HEK293 (cell line): ENCODE measurements around the gene GNG5.

Experiments
- KLF1 ChIP-seq: fragments of 450-650 bp; formaldehyde crosslinking; IDR thresholded peaks from 2 replicates; pipeline ENCODE4 v1.5.1; 2016; ENCODE audit warnings: missing biosample characterization, missing genetic modification characterization
- RBAK ChIP-seq: fragments of 450-650 bp; formaldehyde crosslinking; IDR thresholded peaks from 2 replicates; pipeline ENCODE4 v1.5.1; 2016; ENCODE audit warnings: missing biosample characterization, missing genetic modification characterization
- ZNF114 ChIP-seq: fragments of 450-650 bp; formaldehyde crosslinking; IDR thresholded peaks from 2 replicates; pipeline ENCODE4 v1.5.0; 2017; ENCODE audit warnings: missing biosample characterization, missing genetic modification characterization
- ZNF155 ChIP-seq: fragments of 450-650 bp; formaldehyde crosslinking; IDR thresholded peaks from 2 replicates; pipeline ENCODE4 v1.5.1; 2016; ENCODE audit warnings: missing biosample characterization, missing genetic modification characterization
- ZNF202 ChIP-seq: fragments of 450-650 bp; formaldehyde crosslinking; IDR thresholded peaks from 2 replicates; pipeline ENCODE4 v1.5.1; 2016; ENCODE audit warnings: missing biosample characterization, missing genetic modification characterization, borderline replicate concordance
- ZNF223 ChIP-seq: fragments of 450-650 bp; formaldehyde crosslinking; IDR thresholded peaks from 2 replicates; pipeline ENCODE4 v1.5.1; 2016; ENCODE audit warnings: missing biosample characterization, missing genetic modification characterization
- ZNF24 ChIP-seq: fragments of 450-650 bp; formaldehyde crosslinking; IDR thresholded peaks from 2 replicates; pipeline ENCODE4 v1.5.1; 2016; ENCODE audit warnings: missing biosample characterization, missing genetic modification characterization
- ZNF324 ChIP-seq: fragments of 450-650 bp; formaldehyde crosslinking; IDR thresholded peaks from 2 replicates; pipeline ENCODE4 v1.5.1; 2016; ENCODE audit warnings: missing biosample characterization, missing genetic modification characterization
- ZNF335 ChIP-seq: fragments of 450-650 bp; formaldehyde crosslinking; conservative IDR thresholded peaks from 2 replicates; pipeline ENCODE4 v1.5.1; 2016; ENCODE audit warnings: missing biosample characterization, missing genetic modification characterization
- ZNF510 ChIP-seq: fragments of 450-650 bp; formaldehyde crosslinking; IDR thresholded peaks from 2 replicates; pipeline ENCODE4 v1.5.1; 2018; ENCODE audit warnings: mild to moderate bottlenecking, missing genetic modification characterization, missing biosample characterization; ENCODE audit not compliant: insufficient replicate concordance
- ZNF514 ChIP-seq: fragments of 450-650 bp; formaldehyde crosslinking; IDR thresholded peaks from 2 replicates; pipeline ENCODE4 v1.5.1; 2016; ENCODE audit warnings: missing biosample characterization, missing genetic modification characterization
- ZNF747 ChIP-seq: fragments of 450-650 bp; formaldehyde crosslinking; IDR thresholded peaks from 2 replicates; pipeline ENCODE4 v1.5.1; 2016; ENCODE audit warnings: missing biosample characterization, missing genetic modification characterization
- ZNF777 ChIP-seq: fragments of 450-650 bp; formaldehyde crosslinking; IDR thresholded peaks from 2 replicates; pipeline ENCODE4 v1.5.1; 2017; ENCODE audit warnings: missing biosample characterization, missing genetic modification characterization, borderline replicate concordance
- ZNF791 ChIP-seq: fragments of 450-650 bp; formaldehyde crosslinking; IDR thresholded peaks from 2 replicates; pipeline ENCODE4 v1.5.1; 2016; ENCODE audit warnings: missing biosample characterization, missing genetic modification characterization
- TF ChIP-seq, protein P1 (sequence below): fragments of 450-650 bp; formaldehyde crosslinking; conservative IDR thresholded peaks from 2 replicates; pipeline ENCODE4 v1.5.1; 2016; ENCODE audit warnings: low read depth, missing biosample characterization, missing genetic modification characterization
- TF ChIP-seq, protein P2 (sequence below): fragments of 450-650 bp; formaldehyde crosslinking; IDR thresholded peaks from 2 replicates; pipeline ENCODE4 v1.5.1; 2016; ENCODE audit warnings: missing biosample characterization, missing genetic modification characterization, borderline replicate concordance
- TF ChIP-seq, protein P3 (sequence below): fragments of 450-650 bp; formaldehyde crosslinking; IDR thresholded peaks from 2 replicates; pipeline ENCODE4 v1.5.1; 2017; ENCODE audit warnings: missing biosample characterization, missing genetic modification characterization
- TF ChIP-seq, protein P4 (sequence below): IDR thresholded peaks from 2 replicates; pipeline ENCODE4 v1.6.1; 2011; ENCODE audit warnings: mild to moderate bottlenecking, low read depth, low read length, borderline replicate concordance
- TF ChIP-seq, protein P5 (sequence below): fragments of 450-650 bp; formaldehyde crosslinking; IDR thresholded peaks from 2 replicates; pipeline ENCODE4 v1.5.1; 2017; ENCODE audit warnings: missing biosample characterization, mild to moderate bottlenecking, missing genetic modification characterization, moderate library complexity
- TF ChIP-seq, protein P6 (sequence below): fragments of 450-650 bp; formaldehyde crosslinking; IDR thresholded peaks from 2 replicates; pipeline ENCODE4 v1.5.1; 2017; ENCODE audit warnings: missing biosample characterization, missing genetic modification characterization

The GNG5 gene

DNA sequence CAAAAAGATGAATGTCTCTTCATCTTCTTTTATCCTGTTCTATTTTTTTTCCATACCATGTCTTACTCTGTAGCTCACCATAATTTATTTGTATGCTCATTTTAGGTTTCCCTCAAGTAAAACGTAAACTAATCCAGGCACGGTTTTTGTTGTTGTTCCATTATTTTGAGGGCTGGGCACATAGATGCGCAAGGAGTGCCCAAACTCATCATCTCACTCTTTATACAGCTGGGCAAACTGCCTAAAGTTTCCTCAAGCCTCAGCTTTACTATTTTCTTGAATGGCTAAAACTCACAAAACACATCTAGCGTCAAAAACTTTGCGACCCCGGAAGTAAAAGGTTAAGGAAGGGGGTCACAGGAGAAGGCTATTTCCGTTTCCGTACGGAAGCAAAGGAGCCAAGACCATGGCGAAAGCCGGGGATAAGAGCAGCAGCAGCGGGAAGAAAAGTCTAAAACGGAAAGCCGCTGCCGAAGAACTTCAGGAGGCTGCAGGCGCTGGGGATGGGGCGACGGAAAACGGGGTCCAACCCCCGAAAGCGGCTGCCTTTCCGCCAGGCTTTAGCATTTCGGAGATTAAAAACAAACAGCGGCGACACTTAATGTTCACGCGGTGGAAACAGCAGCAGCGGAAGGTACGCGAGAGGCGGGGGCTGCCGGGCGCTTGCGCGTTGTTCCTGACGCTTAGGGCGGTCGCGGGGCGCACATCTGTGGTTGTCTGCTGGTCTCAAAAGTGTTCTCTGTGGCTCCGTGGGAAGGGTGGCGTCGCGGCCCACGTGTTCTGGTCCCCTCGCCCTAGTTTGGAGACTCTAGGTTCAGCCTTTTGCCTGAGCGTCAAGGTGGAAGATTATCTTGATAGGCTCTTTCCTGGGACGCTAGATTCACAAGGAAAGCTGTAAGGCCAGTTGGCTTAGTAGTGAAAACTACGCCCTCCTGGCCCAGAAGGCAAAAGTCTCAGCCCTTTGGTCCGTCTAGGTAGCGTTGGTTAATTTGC is 27.2 kb downstream of the GNG5 start, which contains the start of gene RPF1 (continued):
- TF ChIP-seq, protein P1, sequence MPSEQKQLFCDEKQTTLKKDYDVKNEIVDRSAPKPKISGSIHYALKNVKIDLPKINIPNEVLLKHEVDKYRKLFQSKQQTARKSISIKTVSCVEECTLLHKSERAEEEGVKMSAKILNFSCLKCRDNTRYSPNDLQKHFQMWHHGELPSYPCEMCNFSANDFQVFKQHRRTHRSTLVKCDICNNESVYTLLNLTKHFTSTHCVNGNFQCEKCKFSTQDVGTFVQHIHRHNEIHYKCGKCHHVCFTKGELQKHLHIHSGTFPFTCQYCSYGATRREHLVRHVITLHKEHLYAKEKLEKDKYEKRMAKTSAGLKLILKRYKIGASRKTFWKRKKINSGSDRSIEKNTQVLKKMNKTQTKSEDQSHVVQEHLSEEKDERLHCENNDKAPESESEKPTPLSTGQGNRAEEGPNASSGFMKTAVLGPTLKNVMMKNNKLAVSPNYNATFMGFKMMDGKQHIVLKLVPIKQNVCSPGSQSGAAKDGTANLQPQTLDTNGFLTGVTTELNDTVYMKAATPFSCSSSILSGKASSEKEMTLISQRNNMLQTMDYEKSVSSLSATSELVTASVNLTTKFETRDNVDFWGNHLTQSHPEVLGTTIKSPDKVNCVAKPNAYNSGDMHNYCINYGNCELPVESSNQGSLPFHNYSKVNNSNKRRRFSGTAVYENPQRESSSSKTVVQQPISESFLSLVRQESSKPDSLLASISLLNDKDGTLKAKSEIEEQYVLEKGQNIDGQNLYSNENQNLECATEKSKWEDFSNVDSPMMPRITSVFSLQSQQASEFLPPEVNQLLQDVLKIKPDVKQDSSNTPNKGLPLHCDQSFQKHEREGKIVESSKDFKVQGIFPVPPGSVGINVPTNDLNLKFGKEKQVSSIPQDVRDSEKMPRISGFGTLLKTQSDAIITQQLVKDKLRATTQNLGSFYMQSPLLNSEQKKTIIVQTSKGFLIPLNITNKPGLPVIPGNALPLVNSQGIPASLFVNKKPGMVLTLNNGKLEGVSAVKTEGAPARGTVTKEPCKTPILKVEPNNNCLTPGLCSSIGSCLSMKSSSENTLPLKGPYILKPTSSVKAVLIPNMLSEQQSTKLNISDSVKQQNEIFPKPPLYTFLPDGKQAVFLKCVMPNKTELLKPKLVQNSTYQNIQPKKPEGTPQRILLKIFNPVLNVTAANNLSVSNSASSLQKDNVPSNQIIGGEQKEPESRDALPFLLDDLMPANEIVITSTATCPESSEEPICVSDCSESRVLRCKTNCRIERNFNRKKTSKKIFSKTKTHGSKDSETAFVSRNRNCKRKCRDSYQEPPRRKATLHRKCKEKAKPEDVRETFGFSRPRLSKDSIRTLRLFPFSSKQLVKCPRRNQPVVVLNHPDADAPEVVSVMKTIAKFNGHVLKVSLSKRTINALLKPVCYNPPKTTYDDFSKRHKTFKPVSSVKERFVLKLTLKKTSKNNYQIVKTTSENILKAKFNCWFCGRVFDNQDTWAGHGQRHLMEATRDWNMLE (tag by site-specific recombination): peak; percentile 100
- TF ChIP-seq ZNF114 (tag by site-specific recombination) (no peak), KLF1 (tag by site-specific recombination) (no peak; the same call in 1 of the 2 replicates), ZNF747 (tag by site-specific recombination) (no peak), ZNF514 (tag by site-specific recombination) (no peak), ZNF202 (no peak), RBAK (tag by site-specific recombination) (no peak), ZNF777 (tag by site-specific recombination) (no peak), ZNF155 (tag by site-specific recombination) (no peak), ZNF510 (tag by site-specific recombination) (no peak), ZNF324 (tag by site-specific recombination) (0 out of 2 replicates have a peak, but pooled peaks have one; percentile 59), ZNF223 (tag by site-specific recombination) (no peak), ZNF335 (tag by site-specific recombination) (peak; percentile 79), ZNF791 (tag by site-specific recombination) (no peak), ZNF24 (tag by site-specific recombination) (peak; percentile 59; the same call in 1 of the 2 replicates)
- TF ChIP-seq, protein P2, sequence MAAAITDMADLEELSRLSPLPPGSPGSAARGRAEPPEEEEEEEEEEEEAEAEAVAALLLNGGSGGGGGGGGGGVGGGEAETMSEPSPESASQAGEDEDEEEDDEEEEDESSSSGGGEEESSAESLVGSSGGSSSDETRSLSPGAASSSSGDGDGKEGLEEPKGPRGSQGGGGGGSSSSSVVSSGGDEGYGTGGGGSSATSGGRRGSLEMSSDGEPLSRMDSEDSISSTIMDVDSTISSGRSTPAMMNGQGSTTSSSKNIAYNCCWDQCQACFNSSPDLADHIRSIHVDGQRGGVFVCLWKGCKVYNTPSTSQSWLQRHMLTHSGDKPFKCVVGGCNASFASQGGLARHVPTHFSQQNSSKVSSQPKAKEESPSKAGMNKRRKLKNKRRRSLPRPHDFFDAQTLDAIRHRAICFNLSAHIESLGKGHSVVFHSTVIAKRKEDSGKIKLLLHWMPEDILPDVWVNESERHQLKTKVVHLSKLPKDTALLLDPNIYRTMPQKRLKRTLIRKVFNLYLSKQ (tag by site-specific recombination): no peak
- TF ChIP-seq, protein P3, sequence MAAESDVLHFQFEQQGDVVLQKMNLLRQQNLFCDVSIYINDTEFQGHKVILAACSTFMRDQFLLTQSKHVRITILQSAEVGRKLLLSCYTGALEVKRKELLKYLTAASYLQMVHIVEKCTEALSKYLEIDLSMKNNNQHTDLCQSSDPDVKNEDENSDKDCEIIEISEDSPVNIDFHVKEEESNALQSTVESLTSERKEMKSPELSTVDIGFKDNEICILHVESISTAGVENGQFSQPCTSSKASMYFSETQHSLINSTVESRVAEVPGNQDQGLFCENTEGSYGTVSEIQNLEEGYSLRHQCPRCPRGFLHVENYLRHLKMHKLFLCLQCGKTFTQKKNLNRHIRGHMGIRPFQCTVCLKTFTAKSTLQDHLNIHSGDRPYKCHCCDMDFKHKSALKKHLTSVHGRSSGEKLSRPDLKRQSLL: no peak
- TF ChIP-seq, protein P4, sequence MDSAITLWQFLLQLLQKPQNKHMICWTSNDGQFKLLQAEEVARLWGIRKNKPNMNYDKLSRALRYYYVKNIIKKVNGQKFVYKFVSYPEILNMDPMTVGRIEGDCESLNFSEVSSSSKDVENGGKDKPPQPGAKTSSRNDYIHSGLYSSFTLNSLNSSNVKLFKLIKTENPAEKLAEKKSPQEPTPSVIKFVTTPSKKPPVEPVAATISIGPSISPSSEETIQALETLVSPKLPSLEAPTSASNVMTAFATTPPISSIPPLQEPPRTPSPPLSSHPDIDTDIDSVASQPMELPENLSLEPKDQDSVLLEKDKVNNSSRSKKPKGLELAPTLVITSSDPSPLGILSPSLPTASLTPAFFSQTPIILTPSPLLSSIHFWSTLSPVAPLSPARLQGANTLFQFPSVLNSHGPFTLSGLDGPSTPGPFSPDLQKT: no peak
- TF ChIP-seq, protein P5, sequence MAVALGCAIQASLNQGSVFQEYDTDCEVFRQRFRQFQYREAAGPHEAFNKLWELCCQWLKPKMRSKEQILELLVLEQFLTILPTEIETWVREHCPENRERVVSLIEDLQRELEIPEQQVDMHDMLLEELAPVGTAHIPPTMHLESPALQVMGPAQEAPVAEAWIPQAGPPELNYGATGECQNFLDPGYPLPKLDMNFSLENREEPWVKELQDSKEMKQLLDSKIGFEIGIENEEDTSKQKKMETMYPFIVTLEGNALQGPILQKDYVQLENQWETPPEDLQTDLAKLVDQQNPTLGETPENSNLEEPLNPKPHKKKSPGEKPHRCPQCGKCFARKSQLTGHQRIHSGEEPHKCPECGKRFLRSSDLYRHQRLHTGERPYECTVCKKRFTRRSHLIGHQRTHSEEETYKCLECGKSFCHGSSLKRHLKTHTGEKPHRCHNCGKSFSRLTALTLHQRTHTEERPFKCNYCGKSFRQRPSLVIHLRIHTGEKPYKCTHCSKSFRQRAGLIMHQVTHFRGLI (tag by site-specific recombination): no peak; the same call in 1 of the 2 replicates
- TF ChIP-seq, protein P6, sequence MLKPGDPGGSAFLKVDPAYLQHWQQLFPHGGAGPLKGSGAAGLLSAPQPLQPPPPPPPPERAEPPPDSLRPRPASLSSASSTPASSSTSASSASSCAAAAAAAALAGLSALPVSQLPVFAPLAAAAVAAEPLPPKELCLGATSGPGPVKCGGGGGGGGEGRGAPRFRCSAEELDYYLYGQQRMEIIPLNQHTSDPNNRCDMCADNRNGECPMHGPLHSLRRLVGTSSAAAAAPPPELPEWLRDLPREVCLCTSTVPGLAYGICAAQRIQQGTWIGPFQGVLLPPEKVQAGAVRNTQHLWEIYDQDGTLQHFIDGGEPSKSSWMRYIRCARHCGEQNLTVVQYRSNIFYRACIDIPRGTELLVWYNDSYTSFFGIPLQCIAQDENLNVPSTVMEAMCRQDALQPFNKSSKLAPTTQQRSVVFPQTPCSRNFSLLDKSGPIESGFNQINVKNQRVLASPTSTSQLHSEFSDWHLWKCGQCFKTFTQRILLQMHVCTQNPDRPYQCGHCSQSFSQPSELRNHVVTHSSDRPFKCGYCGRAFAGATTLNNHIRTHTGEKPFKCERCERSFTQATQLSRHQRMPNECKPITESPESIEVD (tag by site-specific recombination): peak; percentile 63
